H1 (cell line): Measurements from ENCODE around the gene NUMB.

Source experiments
- CBX5 ChIP-seq: fragments of 300-800, 300-1000 bp; sonication (generic); IDR thresholded peaks from 2 replicates; pipeline ENCODE4 v1.7.1; 2016; ENCODE audit warnings: antibody characterized with exemption, low read length, low read depth
- CTBP2 ChIP-seq: IDR thresholded peaks from 2 replicates; pipeline ENCODE4 v1.7.0; 2011; ENCODE audit warnings: borderline replicate concordance, mild to moderate bottlenecking, moderate library complexity, mixed read lengths, low read length; ENCODE audit not compliant: insufficient read depth, insufficient read length
- EZH2 ChIP-seq: fragments of 200-600 bp; sonication (generic); IDR thresholded peaks from 2 replicates; pipeline ENCODE4 v1.7.1; 2012; ENCODE audit warnings: low read depth, mild to moderate bottlenecking, moderate library complexity, low read length, inconsistent platforms; ENCODE audit not compliant: severe bottlenecking
- MAFK ChIP-seq: IDR thresholded peaks from 2 replicates; pipeline ENCODE4 v1.6.1; 2012; ENCODE audit warnings: low read depth, mild to moderate bottlenecking, improper control_type of control experiment, low read length
- POLR2AphosphoS5 ChIP-seq: IDR thresholded peaks from 2 replicates; pipeline ENCODE4 v1.6.1; 2011; ENCODE audit warnings: low read depth, low read length
- SP2 ChIP-seq: IDR thresholded peaks from 2 replicates; pipeline ENCODE4 v1.6.1; 2012; ENCODE audit warnings: mild to moderate bottlenecking, low read length, inconsistent platforms
- TCF12 ChIP-seq: IDR thresholded peaks from 2 replicates; pipeline ENCODE4 v1.6.1; 2011; ENCODE audit warnings: low read depth, mild to moderate bottlenecking, low read length
- TF ChIP-seq, protein P1 (sequence below): IDR thresholded peaks from 2 replicates; pipeline ENCODE4 v1.6.1; 2012; ENCODE audit warnings: inconsistent platforms
- TF ChIP-seq, protein P2 (sequence below), 3 experiments: IDR thresholded peaks; 1 replicate in 2 of 3; 2 replicates in 1 of 3; pipeline versions ENCODE4 v1.5.1 to v1.6.1; 2011; ENCODE audit warnings: low read length in 3 of 3, mild to moderate bottlenecking in 3 of 3, inconsistent platforms in 2 of 3, low read depth in 1 of 3, moderate library complexity in 1 of 3; ENCODE audit not compliant: insufficient read depth in 1 of 3; ENCODE audit errors: control extremely low read depth in 1 of 3
- TF ChIP-seq, protein P3 (sequence below): IDR thresholded peaks from 2 replicates; pipeline ENCODE4 v1.6.1; 2012; ENCODE audit warnings: inconsistent platforms
- TF ChIP-seq, protein P4 (sequence below): IDR thresholded peaks from 2 replicates; pipeline ENCODE4 v1.6.1; 2011; ENCODE audit warnings: low read length, improper control_type of control experiment

DNA sequence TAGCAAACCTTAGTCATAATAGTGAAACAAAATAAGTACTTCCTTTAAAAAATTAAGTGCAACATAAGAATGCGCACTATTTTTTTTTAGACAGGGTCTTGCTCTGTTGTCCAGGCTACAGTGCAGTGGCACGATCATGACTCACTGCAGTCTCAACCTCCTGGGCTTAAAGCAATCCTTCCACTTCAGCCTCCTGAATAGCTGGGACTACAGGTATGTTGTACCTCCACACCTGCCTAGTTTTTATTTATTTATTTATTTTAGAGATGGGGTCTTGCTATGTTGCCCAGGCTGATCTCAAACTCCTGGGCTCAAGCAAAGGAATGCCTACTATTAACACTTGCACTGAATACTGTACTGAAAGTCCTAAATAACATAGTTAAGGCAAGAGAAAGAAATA lies 93.8 kb downstream of the NUMB start:
- no peak for TF ChIP-seq CTBP2
- no peak for TF ChIP-seq CBX5
- TF ChIP-seq, protein P1, sequence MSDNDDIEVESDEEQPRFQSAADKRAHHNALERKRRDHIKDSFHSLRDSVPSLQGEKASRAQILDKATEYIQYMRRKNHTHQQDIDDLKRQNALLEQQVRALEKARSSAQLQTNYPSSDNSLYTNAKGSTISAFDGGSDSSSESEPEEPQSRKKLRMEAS = no peak
- TF ChIP-seq, protein P2, sequence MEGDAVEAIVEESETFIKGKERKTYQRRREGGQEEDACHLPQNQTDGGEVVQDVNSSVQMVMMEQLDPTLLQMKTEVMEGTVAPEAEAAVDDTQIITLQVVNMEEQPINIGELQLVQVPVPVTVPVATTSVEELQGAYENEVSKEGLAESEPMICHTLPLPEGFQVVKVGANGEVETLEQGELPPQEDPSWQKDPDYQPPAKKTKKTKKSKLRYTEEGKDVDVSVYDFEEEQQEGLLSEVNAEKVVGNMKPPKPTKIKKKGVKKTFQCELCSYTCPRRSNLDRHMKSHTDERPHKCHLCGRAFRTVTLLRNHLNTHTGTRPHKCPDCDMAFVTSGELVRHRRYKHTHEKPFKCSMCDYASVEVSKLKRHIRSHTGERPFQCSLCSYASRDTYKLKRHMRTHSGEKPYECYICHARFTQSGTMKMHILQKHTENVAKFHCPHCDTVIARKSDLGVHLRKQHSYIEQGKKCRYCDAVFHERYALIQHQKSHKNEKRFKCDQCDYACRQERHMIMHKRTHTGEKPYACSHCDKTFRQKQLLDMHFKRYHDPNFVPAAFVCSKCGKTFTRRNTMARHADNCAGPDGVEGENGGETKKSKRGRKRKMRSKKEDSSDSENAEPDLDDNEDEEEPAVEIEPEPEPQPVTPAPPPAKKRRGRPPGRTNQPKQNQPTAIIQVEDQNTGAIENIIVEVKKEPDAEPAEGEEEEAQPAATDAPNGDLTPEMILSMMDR (IDR thresholded peaks at IDR 0.05; ENCODE audit: control extremely low read depth in 1 of 3, insufficient read depth in 1 of 3, low read depth in 1 of 3, low read length in 3 of 3) = no peak
- TF ChIP-seq EZH2 = no peak
- no peak for TF ChIP-seq MAFK
- TF ChIP-seq POLR2AphosphoS5 = no peak
- no peak for TF ChIP-seq SP2
- TF ChIP-seq, protein P3, sequence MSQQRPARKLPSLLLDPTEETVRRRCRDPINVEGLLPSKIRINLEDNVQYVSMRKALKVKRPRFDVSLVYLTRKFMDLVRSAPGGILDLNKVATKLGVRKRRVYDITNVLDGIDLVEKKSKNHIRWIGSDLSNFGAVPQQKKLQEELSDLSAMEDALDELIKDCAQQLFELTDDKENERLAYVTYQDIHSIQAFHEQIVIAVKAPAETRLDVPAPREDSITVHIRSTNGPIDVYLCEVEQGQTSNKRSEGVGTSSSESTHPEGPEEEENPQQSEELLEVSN = no peak
- TF ChIP-seq, protein P4, sequence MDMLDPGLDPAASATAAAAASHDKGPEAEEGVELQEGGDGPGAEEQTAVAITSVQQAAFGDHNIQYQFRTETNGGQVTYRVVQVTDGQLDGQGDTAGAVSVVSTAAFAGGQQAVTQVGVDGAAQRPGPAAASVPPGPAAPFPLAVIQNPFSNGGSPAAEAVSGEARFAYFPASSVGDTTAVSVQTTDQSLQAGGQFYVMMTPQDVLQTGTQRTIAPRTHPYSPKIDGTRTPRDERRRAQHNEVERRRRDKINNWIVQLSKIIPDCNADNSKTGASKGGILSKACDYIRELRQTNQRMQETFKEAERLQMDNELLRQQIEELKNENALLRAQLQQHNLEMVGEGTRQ = no peak
- no peak for TF ChIP-seq TCF12
